GM18873 (cell line): ENCODE results near the gene SLC28A2.

Source experiments
- ATAC-seq: cut with Tn5 transposase; IDR thresholded peaks from one replicate; pipeline ENCODE4 v1.9.1; 2021; ENCODE audit warnings: mild to moderate bottlenecking, moderate library complexity, moderate number of reproducible peaks; ENCODE audit not compliant: unreplicated experiment, low FRiP score

The SLC28A2 gene

GRCh38 chr15:45319472-45320214 is 67.6 kb downstream of the SLC28A2 start:
- ATAC-seq: no peak

DNA sequence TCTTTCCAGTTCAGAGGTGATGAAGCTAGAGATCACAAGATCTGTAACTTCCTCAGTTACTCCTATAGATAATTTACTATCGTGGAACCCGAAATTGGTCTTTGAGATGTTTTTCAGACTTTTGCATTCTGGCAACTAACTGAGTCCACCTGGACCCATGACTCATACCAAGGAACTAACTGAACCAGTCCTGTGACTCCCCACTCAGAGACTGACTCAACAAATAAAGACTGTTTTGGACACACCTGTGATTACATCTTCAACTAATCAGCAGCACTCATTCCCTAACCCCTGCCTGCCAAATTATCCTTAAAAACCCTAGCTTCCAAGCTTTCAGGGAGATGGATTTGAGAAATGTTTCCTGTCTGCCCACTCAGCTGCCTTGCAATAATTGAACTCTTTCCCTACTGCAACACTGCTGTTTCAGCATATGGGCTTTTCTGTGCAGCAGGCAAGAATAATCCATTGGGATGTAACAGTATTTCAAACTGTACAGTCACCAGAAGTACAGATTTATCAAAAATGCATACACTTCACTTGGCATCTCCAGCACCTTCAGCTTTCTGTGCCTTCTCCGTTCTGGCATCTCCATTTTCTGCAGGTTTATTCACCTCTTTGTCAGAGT is 68.7 kb downstream of the SLC28A2 start:
- ATAC-seq: no peak

DNA sequence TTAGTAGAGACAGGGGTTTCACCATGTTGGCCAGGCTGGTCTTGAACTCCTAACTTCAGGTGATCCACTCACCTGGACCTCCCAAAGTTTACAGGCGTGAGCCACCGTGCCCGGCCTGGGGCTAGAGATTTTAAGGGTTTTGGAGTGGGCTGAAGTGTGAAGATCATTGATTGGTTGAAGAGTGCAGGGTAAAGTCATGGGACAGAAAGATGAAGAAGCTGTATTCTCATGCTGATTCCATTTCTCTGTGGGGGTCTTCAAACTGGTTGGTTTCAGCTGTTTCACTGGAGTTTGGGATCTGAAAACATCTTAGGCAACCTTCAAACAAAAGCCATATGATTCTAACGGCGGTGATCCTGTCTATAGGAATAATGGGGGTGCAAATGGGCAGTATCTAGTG is 74.2 kb downstream of the SLC28A2 start:
- no peak for ATAC-seq

DNA sequence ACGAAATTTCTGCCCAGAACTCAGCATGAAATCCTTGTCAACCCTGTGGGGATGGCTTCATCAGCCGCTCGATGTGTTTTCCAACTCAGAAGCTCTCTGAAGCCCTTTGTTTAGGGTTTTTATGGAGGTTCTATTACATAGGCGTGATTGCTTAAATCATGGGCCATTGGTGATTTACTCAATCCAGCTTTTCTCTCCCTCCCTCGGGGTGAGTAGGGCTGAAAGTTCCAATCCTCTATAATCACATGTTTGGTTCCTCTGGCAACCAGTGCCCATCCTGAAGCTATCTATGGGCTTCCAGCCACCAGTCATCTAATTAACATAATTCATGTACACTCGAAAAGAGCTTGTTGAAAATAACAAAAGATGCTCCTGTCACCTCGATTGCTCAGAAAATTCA is 74.7 kb downstream of the SLC28A2 start:
- no peak for ATAC-seq
